Astrocyte (in vitro differentiated cells and primary cell): Measurements from ENCODE around the gene SLC25A21. TPM values are rescaled to one million over a fixed set of nuclear protein-coding genes. Genes with fewer than 3 reads are reported as not detected.

Source experiments
- DNase-seq: peaks from one replicate; pipeline ENCODE4 v3.0.0-alpha.2; 2010; ENCODE audit warnings: low read depth
- FAIRE-seq: peaks from 2 replicates; lab custom pipeline; 2011; peaks lifted over from hg19 to GRCh38; lab: Jason Lieb, UNC
- H2AFZ ChIP-seq: 2 replicates; pipeline ENCODE4 v1.6.0; 2012; ENCODE audit warnings: low read depth, low read length, inconsistent platforms
- H3K27ac ChIP-seq: 2 replicates; pipeline ENCODE4 v1.5.1; 2011; ENCODE audit warnings: low read depth, low read length, inconsistent platforms
- H3K27me3 ChIP-seq: 2 replicates; pipeline ENCODE4 v1.6.0; 2011; ENCODE audit warnings: low read length, inconsistent platforms; ENCODE audit not compliant: insufficient read depth
- H3K36me3 ChIP-seq: 2 replicates; pipeline ENCODE4 v1.5.1; 2011; ENCODE audit warnings: low read length, inconsistent platforms; ENCODE audit not compliant: insufficient read depth
- H3K4me1 ChIP-seq: 2 replicates; pipeline ENCODE4 v1.5.1; 2011; ENCODE audit warnings: low read length, inconsistent platforms; ENCODE audit not compliant: insufficient read depth
- H3K4me2 ChIP-seq: 2 replicates; pipeline ENCODE4 v1.6.0; 2012; ENCODE audit warnings: low read length, inconsistent platforms
- H3K4me3 ChIP-seq: 2 replicates; pipeline ENCODE4 v1.5.1; 2011; ENCODE audit warnings: low read depth, mild to moderate bottlenecking, low read length, inconsistent platforms; ENCODE audit not compliant: insufficient read depth
- H3K79me2 ChIP-seq: 2 replicates; pipeline ENCODE4 v1.6.0; 2012; ENCODE audit warnings: mild to moderate bottlenecking, low read length, inconsistent platforms; ENCODE audit not compliant: insufficient read depth
- H3K9ac ChIP-seq: 2 replicates; pipeline ENCODE4 v1.6.0; 2012; ENCODE audit warnings: mild to moderate bottlenecking, low read length, inconsistent platforms
- H3K9me3 ChIP-seq: 2 replicates; pipeline ENCODE4 v1.5.1; 2012; ENCODE audit warnings: low read depth, mild to moderate bottlenecking, low read length, inconsistent platforms; ENCODE audit not compliant: insufficient read depth
- H4K20me1 ChIP-seq: 2 replicates; pipeline ENCODE4 v1.6.0; 2012; ENCODE audit warnings: low read length, inconsistent platforms; ENCODE audit not compliant: insufficient read depth
- H3K27ac Mint-ChIP-seq: one replicate; pipeline ENCODE4 v1.8.0; 2021; ENCODE audit warnings: mild to moderate bottlenecking, mixed read lengths; ENCODE audit not compliant: unreplicated experiment
- H3K27me3 Mint-ChIP-seq: one replicate; pipeline ENCODE4 v1.8.0; 2021; ENCODE audit warnings: low read depth, mixed read lengths; ENCODE audit not compliant: unreplicated experiment
- H3K36me3 Mint-ChIP-seq: one replicate; pipeline ENCODE4 v1.8.0; 2021; ENCODE audit warnings: low read depth, mixed read lengths; ENCODE audit not compliant: unreplicated experiment
- H3K4me1 Mint-ChIP-seq: one replicate; pipeline ENCODE4 v1.8.0; 2021; ENCODE audit warnings: low read depth, mixed read lengths; ENCODE audit not compliant: unreplicated experiment
- H3K4me3 Mint-ChIP-seq: one replicate; pipeline ENCODE4 v1.8.0; 2021; ENCODE audit warnings: mild to moderate bottlenecking, moderate library complexity, mixed read lengths; ENCODE audit not compliant: unreplicated experiment
- H3K9me3 Mint-ChIP-seq: one replicate; pipeline ENCODE4 v1.8.0; 2021; ENCODE audit warnings: mild to moderate bottlenecking, mixed read lengths; ENCODE audit not compliant: unreplicated experiment
- CTCF ChIP-seq: IDR thresholded peaks from 2 replicates; pipeline ENCODE4 v1.5.1; 2011; ENCODE audit warnings: low read depth, mild to moderate bottlenecking, inconsistent platforms, low read length, moderate library complexity; ENCODE audit not compliant: insufficient read depth
- EZH2 ChIP-seq: IDR thresholded peaks from 2 replicates; pipeline ENCODE4 v1.6.1; 2012; ENCODE audit warnings: mild to moderate bottlenecking, low read length, inconsistent platforms; ENCODE audit not compliant: insufficient read depth
- total RNA-seq: library from RNA; stranded (reverse); gene quantifications from 2 replicates; pipeline ENCODE4 v1.2.1, GENCODE V29; 2021

Gene SLC25A21
- total RNA-seq, 1 donor from 2014 or later = 1.5 TPM

GRCh38 chr14:37051153-37051552 is 121.3 kb downstream of the SLC25A21 start:
- Histone ChIP-seq H3K27ac (no peak overlapping the region), H4K20me1 (no peaks in the 10 kb centered on the region), H3K9ac (no peak overlapping the region), H2AFZ (no peak overlapping the region), H3K79me2 (no peaks in the 10 kb centered on the region), H3K4me2 (no peak overlapping the region), H3K27me3 (no peaks in the 10 kb centered on the region), H3K4me1 (peaks cover 22% of the 10 kb centered on the region), H3K9me3 (no peaks in the 10 kb centered on the region), H3K4me3 (no peak overlapping the region), H3K36me3 (no peaks in the 10 kb centered on the region)
- Mint-ChIP-seq H3K27ac (no peak overlapping the region), H3K9me3 (peaks cover 4% of the 10 kb centered on the region), H3K4me1 (peaks cover 21% of the 10 kb centered on the region), H3K4me3 (no peak overlapping the region), H3K36me3 (no peaks in the 10 kb centered on the region), H3K27me3 (no peaks in the 10 kb centered on the region)
- TF ChIP-seq CTCF = no peak
- TF ChIP-seq EZH2 = no peak
- no peak for FAIRE-seq
- DNase-seq = peak; percentile 27

GRCh38 chr14:37048666-37049071 is 123.7 kb downstream of the SLC25A21 start:
- H3K4me2 ChIP-seq = peak overlapping the region; percentile 70
- no peak overlapping the region for H3K9ac ChIP-seq
- H3K9me3 ChIP-seq = no peaks in the 10 kb centered on the region
- Mint-ChIP-seq H3K36me3 (no peaks in the 10 kb centered on the region), H3K27me3 (no peaks in the 10 kb centered on the region), H3K4me3 (no peak overlapping the region), H3K27ac (no peak overlapping the region), H3K9me3 (no peaks in the 10 kb centered on the region), H3K4me1 (peaks cover 26% of the 10 kb centered on the region)
- H3K27ac ChIP-seq = peak overlapping the region; percentile 3
- FAIRE-seq (no peak), DNase-seq (peak; percentile 73)
- peaks cover 22% of the 10 kb centered on the region for H3K4me1 ChIP-seq
- H4K20me1 ChIP-seq = no peaks in the 10 kb centered on the region
- no peaks in the 10 kb centered on the region for H3K27me3 ChIP-seq
- TF ChIP-seq EZH2 (no peak), CTCF (no peak)
- H3K79me2 ChIP-seq = no peaks in the 10 kb centered on the region
- no peak overlapping the region for H3K4me3 ChIP-seq
- H3K36me3 ChIP-seq = no peaks in the 10 kb centered on the region
- no peak overlapping the region for H2AFZ ChIP-seq

GRCh38 chr14:37047996-37048395 is 124.4 kb downstream of the SLC25A21 start:
- H2AFZ ChIP-seq = no peak overlapping the region
- Mint-ChIP-seq H3K27me3 (no peaks in the 10 kb centered on the region), H3K4me3 (no peak overlapping the region), H3K4me1 (peaks cover 26% of the 10 kb centered on the region), H3K27ac (no peak overlapping the region), H3K9me3 (no peaks in the 10 kb centered on the region), H3K36me3 (no peaks in the 10 kb centered on the region)
- no peaks in the 10 kb centered on the region for H3K79me2 ChIP-seq
- no peak overlapping the region for H3K9ac ChIP-seq
- peak overlapping the region; percentile 70 for H3K4me2 ChIP-seq
- peaks cover 22% of the 10 kb centered on the region for H3K4me1 ChIP-seq
- DNase-seq (peak; percentile 26), FAIRE-seq (peak; percentile 23)
- no peak overlapping the region for H3K27ac ChIP-seq
- H3K9me3 ChIP-seq = no peaks in the 10 kb centered on the region
- H3K4me3 ChIP-seq = no peak overlapping the region
- no peak for TF ChIP-seq CTCF
- no peak for TF ChIP-seq EZH2
- no peaks in the 10 kb centered on the region for H3K36me3 ChIP-seq
- no peaks in the 10 kb centered on the region for H4K20me1 ChIP-seq
- no peaks in the 10 kb centered on the region for H3K27me3 ChIP-seq
